ENCODE measurements around the gene CLSTN2.

Gene CLSTN2

GRCh38 chr3:139935016-139935865 lies at the start of gene CLSTN2:
Gene CLSTN2 (plus strand): TSS chr3:139935185.
- peak; percentile 63 for DNase-seq (ENCODE audit: low read depth, low spot score)

GRCh38 chr3:139887431-139887830 lies 47.6 kb upstream of the CLSTN2 start:
- DNase-seq (ENCODE audit: low read depth, low spot score): no peak

GRCh38 chr3:139888561-139889140 lies 46.3 kb upstream of the CLSTN2 start:
- DNase-seq (ENCODE audit: low read depth, low spot score): no peak

- DNase-seq (ENCODE audit: low read depth, low spot score): no peak
Observed at GRCh38 chr3:139893267-139893962, 41.6 kb upstream of the CLSTN2 start.

GRCh38 chr3:139893963-139894642 lies 40.9 kb upstream of the CLSTN2 start:
- DNase-seq (ENCODE audit: low read depth, low spot score): no peak

- no peak for DNase-seq (ENCODE audit: low read depth, low spot score)
Observed at GRCh38 chr3:139894643-139894989, 40.4 kb upstream of the CLSTN2 start.

- DNase-seq (ENCODE audit: low read depth, low spot score): no peak
Observed at GRCh38 chr3:139897759-139898158, 37.2 kb upstream of the CLSTN2 start.

GRCh38 chr3:139906418-139906817 lies 28.6 kb upstream of the CLSTN2 start:
- DNase-seq (ENCODE audit: low read depth, low spot score): peak; percentile 68

- no peak for DNase-seq (ENCODE audit: low read depth, low spot score)
Observed at GRCh38 chr3:139909811-139910210, 25.2 kb upstream of the CLSTN2 start.

GRCh38 chr3:139916271-139916670 lies 18.7 kb upstream of the CLSTN2 start:
- DNase-seq (ENCODE audit: low read depth, low spot score): no peak

- DNase-seq (ENCODE audit: low read depth, low spot score): no peak
Observed at GRCh38 chr3:139917226-139917785, 17.7 kb upstream of the CLSTN2 start.

- no peak for DNase-seq (ENCODE audit: low read depth, low spot score)
Observed at GRCh38 chr3:139928708-139929505, 6.1 kb upstream of the CLSTN2 start.

GRCh38 chr3:139930211-139930610 lies 4.8 kb upstream of the CLSTN2 start:
- no peak for DNase-seq (ENCODE audit: low read depth, low spot score)

- DNase-seq (ENCODE audit: low read depth, low spot score): no peak
Observed at GRCh38 chr3:139933766-139934165, 1.2 kb upstream of the CLSTN2 start.

- DNase-seq (ENCODE audit: low read depth, low spot score): peak; percentile 86
Observed at GRCh38 chr3:139934613-139935015, 371 bp upstream of the CLSTN2 start.

- DNase-seq (ENCODE audit: low read depth, low spot score): peak; percentile 38
Observed at GRCh38 chr3:139935866-139936817, 1.2 kb downstream of the CLSTN2 start.

GRCh38 chr3:139937674-139938279 lies 2.8 kb downstream of the CLSTN2 start:
- no peak for DNase-seq (ENCODE audit: low read depth, low spot score)

GRCh38 chr3:139939681-139940190 lies 4.8 kb downstream of the CLSTN2 start:
- DNase-seq (ENCODE audit: low read depth, low spot score): no peak

GRCh38 chr3:139940622-139941021 lies 5.6 kb downstream of the CLSTN2 start:
- DNase-seq (ENCODE audit: low read depth, low spot score): no peak

Data from ELF-1 (cell line).